NCI-H345 (cell line): Measurements from ENCODE around the gene UNC13C.

ENCODE experiments used
- DNase-seq: peaks from one replicate; lab custom pipeline; 2025; lab: John Stamatoyannopoulos, UW

Gene UNC13C

DNA sequence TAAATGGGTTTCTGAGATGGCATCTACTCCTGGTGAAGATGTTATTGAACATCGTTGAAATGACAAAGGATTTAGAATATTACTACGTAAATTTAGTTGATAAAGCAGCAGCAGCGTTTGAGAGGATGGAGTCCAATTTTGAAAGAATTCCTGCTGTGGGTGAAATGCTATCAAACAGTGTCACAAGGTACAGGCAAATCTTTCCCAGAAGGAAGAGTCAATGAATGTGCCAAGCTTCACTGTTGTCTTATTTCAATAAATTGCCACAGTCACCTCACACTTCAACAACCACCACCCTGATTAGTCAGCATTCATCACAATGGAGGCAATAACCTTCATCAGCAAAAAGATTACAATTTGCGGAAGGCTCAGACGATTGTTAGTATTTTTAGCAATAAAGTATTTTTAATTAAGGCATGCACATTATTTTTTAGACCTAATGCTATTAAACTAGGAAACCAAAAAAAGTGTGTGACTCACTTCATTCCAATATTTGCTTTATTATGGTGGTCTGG, 142.8 kb downstream of the UNC13C start:
- DNase-seq: no peak

DNA sequence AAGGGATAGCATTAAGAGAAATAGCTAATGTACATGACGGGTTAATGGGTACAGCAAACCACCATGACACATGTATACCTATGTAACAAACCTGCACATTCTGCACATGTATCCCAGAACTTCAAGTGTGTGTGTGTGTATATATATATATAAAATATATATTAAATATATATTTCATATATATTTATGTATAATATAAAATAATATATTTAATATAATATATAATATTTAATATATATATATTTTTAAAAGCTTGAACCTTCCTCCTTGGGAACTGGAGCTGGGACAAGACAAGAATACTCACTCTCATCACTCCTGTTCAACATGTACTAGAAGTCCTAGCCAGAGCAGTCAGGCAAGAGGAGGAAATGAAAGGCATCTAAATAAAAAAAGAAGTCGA, 149.3 kb downstream of the UNC13C start:
- no peak for DNase-seq

DNA sequence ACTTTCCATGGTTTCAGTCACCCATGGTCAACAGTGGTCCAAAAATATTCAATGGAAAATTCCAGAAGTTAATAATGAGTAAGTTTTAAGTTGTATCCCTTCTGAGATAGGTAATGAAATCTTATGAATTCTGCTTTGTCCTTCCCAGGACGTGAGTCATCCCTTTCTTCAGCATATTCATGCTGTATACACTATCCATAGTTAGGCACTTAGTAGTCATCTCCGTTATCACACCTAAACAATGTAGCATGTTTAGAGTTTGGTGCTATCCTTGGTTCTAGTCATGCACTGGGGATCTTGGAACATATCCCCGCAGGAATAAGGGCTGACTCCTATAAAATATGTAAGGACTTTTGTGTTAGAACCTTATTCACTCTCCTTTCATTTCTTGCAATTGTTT, 153.2 kb downstream of the UNC13C start:
- DNase-seq: no peak

GRCh38 chr15:54149115-54149531, 170.9 kb downstream of the UNC13C start:
- no peak for DNase-seq

GRCh38 chr15:54150255-54150654, 172.0 kb downstream of the UNC13C start:
- no peak for DNase-seq

DNA sequence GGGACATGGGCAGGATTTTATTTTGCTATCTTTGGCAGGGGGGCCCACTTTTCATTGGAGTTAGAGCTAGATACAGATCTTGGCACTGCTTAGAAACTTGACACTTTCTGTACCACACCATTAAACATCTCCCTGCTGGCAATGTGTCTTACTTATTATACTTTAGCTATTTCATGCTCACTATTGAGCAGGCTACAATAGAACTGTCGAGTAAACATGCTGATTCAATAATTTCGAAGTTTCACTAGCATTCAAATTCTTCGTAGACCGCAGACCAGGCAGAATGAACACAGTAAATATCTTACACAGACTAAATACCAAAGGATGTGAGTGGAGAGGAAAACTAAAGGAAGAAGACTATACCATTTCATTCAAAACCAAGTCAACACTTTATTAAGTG, 180.8 kb downstream of the UNC13C start:
- no peak for DNase-seq

GRCh38 chr15:54187325-54187724, 209.1 kb downstream of the UNC13C start:
- DNase-seq: no peak

DNA sequence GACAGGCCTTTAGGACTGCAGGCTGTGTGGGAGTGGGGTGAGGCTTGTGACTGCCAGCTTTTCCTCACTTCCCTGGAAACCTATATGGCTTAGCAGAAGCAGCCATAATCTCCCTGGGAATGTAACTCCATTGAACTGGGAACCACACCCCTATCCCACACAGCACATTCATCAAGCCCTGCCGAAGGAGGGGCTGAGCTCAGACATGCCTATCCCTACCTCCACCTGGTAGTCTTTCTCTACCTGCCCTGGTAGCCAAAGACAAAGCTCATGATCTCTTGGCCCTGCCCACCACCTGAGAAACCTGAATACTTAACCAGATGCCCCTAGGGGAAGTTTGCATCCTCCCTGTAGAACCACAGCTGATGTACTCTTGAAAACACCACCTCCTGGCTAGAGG, 219.8 kb downstream of the UNC13C start:
- peak; percentile 36 for DNase-seq

DNA sequence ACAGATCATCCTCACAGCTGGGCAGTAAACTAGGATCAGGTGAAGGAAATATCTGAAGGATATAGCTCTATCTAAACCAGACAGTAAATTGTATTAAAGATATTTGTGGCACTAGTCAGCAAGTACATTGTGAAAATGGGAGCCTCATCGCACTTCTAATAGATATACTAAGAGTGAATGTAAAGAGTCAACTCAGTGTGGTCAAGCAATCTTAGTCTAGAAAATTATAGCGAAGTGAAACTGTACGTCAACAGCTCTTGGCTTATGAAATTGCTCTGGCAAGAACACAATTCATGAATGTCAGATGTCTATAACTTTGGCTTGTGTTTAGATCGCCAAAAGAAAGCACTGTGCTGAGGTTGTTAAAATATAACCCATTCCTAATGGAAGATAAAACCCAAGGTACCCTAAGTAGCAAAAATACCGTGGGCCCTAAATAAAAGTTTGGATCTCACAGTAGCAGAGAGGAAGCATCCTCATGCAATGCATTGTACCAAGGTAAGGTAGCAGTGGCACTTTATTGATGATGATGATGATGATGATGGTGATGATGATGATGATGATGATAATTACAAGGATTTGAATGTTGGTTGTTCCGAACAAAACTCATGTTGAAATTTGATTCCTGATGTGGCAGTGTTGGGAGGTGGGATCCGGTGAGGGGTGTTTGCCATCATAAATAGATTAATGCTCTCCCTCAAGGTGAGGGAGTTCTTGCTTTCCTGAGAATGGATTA, 228.5 kb downstream of the UNC13C start:
- DNase-seq: no peak

DNA sequence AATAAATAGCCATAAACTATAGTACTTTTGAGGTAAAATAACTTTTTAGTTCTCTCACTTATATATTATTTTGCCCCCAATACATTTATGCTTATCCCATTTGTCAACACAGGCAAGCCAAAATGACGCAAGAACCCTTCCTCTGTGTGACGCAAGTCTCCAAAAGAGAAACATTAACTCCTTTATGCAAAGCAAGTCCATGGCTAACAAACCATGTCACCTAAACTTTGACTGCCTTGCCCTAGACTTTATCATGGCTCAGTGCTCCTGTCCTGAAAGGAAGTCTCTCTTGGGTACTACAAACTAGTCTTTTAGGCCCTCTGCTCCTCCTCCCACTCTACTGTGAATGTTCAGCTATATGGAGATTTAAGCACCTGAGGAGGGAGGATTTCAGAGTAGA, 230.5 kb downstream of the UNC13C start:
- DNase-seq: no peak

GRCh38 chr15:54212635-54213034, 234.4 kb downstream of the UNC13C start:
- no peak for DNase-seq

GRCh38 chr15:54226455-54226854, 248.2 kb downstream of the UNC13C start:
- no peak for DNase-seq

DNA sequence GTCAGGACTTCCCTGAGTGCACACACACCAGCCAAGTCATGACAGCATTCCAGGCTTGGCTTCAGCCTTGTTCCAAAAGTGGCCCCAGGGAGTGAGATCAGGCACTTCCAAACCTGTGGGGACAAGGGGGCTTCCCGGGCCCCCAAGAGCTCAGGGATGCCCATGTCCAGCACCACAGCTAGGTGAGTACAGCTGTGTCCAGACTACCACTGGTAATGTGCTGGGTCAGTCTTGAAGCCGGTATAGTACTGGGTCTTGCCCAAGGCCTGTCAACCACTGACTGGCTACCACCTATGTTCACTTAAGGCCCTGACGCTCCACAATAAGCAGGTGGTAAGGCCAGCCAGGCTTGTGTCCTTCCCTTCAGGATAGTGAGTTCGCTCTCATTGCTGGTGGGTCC, 249.3 kb downstream of the UNC13C start:
- no peak for DNase-seq

DNA sequence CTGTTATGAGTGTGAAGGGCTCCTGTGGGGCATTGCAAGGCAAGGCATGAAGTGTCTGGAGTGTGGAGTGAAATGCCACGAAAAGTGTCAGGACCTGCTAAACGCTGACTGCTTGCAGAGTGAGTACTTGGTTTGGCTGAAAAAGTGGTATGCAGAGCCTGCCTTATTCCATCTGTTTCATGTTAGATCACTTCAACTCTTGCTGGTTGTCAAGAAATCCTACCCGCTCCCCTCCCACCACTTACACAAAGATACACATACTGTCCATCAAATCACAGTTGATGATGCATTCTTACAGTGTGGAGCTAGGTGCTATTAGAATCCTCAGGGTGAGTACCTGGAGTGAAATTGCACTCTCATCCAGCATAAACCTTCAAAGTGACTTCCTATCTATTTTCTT, 272.1 kb downstream of the UNC13C start:
- no peak for DNase-seq

GRCh38 chr15:54256190-54256589, 277.9 kb downstream of the UNC13C start:
- DNase-seq: no peak

- no peak for DNase-seq
Measured at GRCh38 chr15:54273928-54274327, 295.7 kb downstream of the UNC13C start.

GRCh38 chr15:54277834-54278233, 299.6 kb downstream of the UNC13C start:
- no peak for DNase-seq

DNA sequence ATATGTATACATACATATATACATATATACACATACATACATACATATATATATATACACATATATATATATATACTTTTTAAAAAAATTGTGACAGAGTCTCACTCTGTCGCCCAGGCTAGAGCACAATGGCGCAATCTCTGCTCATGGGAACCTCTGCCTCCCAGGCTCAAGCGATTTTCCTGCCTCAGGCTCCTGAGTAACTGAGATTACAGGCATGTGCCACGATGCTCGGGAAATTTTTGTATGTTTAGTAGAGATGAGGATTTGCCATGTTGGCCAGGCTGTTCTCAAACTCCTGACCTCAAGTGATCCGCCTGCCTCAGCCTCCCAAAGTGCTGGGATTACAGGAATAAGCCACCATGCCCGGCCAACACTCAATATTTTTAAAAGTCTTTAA, 302.5 kb downstream of the UNC13C start:
- DNase-seq: no peak

GRCh38 chr15:54282228-54282836, 304.1 kb downstream of the UNC13C start:
- DNase-seq: no peak

DNA sequence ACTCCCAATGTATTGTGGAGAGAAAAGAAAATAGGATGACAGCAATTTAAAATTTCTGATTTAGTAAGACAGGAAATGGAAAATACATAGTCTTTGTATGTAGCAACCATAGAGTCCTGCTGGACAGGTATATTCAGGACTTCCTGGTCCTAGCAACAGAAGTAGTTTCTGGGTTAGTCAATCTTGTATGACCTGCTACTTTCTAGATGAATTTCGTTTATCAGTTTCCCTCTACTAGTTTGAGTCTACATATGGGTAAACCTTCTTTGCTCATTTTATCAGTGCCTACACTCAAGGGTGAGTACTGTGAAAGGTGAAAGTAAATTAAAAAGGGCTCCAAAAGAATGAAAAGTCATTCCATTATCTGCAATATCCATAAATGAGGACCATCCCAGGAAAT, 309.8 kb downstream of the UNC13C start:
- DNase-seq: no peak

DNA sequence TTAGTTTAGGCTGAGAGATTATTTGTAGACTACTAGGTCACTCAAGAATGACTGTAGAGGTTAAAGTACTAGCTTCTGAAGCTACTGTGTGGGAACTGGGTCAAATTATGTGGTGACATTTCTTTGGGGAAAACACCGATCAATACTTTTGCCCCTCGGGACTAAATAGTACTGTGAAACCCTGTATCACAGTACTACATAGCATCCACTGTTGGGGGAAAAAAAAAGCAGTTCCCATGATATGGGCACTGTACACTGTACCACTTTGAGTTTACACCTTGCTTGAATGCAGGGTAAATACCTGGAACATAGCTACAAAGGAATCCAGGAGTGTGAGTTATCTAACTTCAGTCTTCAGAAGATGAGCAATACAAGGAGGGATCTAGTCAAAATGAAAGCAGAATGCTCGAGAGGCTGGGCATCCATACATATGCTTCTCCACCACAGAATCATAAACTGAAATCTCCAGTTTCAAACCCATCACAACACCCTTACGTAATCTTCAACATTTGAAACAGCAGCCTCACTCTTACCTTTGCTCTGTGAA, 311.4 kb downstream of the UNC13C start:
- no peak for DNase-seq

GRCh38 chr15:54298396-54298795, 320.2 kb downstream of the UNC13C start:
- DNase-seq: no peak

- DNase-seq: no peak
Measured at GRCh38 chr15:54304321-54304720, 326.1 kb downstream of the UNC13C start.
